Stimulated activated CD8-positive, alpha-beta memory T cell treated with anti-CD3 and anti-CD28 coated beads, Interleukin-15, amount 100 ng/mL, for 24 hours (primary cell): Measurements from ENCODE around the gene QKI.

Experiments
- DNase-seq: peaks from one replicate; pipeline ENCODE4 v3.0.0-alpha.2; 2020; ENCODE audit warnings: low read depth

Gene QKI

DNA sequence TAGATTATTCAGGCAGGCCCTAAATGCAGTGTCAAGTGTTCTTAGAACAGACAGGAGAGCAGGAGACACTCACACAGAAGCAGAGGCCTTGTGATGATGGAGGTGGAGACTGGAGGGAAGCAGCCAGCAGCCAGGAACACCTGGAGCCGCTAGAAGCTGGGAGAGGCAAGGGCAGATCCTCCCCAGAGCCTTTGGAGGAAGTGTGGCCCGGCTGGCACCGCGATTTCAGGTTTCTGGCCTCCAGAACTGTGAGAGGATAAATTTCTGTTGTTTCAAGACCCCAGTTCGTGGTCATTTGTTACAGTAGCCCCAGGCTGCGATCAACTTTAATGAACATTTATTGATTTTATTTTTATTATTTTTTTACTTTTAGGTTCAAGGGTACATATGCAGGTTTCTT is 203.0 kb downstream of the QKI start:
- DNase-seq = no peak

DNA sequence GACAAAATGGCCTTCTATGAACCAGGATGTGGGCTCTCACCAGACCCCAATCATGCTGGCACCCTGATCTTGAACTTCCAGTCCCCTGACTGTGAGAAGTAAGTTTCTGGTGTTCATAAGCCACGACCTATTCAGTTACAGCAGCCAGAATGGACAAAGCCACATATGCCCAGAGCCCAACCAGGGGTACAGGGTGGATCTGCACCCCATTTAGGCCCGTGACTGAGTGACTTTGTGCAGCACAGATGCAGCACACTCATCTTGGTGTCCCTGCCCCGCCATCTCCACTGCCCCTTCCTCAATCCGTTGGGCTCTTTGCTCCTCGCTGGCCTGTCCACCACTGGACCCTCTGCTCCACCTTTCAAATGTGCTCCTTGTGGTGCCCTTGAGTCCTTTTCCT is 205.6 kb downstream of the QKI start:
- no peak for DNase-seq

DNA sequence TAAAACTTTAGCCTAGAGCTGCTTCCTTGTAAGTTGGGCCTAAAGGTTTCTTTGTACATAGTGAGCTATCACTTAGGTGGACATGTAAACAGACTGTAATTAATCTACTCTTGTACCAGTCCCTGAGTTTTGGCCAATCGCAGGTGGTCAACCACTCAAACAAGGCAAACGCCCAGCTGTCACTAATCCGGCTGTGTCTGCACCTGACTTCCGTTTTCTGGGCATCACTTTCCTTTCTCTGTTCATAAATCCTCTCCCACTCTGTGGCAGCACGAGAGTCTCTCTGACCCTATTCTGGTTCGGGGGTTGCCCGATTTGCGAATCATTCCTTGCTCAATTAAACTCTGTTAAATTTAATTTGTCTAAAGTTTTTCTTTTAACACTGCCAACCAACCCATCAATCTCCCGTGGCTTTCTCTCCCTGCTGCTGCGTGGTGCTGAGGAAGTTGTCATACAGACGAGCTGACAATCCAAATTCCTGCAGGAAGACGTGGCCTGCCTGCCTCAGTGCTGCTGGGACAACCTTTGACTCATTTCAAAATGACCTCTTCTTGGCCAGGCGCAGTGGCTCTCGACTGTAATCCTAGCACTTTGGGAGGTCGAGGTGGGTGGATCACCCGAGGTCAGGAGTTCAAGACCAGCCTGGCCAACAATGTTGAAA is 206.3 kb downstream of the QKI start:
- no peak for DNase-seq

DNA sequence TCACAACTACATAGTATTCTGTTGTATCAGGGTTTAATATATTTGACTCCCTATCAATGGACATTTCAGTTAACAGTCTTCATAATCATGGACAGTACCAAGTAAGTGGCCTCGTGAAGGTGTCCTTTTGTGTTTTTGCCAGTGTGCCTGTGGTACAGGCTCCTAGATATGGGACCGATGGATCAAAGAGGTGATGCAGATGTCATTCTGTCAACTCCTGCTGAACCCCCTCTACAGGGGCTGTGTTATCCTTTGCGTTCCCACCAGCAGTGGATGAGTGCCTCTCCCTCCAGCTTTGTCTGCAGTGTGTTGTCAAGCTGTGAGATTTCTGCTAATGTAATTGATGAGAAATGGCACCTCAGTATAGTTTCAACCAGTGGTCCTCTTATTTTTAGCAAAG is 210.7 kb downstream of the QKI start:
- no peak for DNase-seq

DNA sequence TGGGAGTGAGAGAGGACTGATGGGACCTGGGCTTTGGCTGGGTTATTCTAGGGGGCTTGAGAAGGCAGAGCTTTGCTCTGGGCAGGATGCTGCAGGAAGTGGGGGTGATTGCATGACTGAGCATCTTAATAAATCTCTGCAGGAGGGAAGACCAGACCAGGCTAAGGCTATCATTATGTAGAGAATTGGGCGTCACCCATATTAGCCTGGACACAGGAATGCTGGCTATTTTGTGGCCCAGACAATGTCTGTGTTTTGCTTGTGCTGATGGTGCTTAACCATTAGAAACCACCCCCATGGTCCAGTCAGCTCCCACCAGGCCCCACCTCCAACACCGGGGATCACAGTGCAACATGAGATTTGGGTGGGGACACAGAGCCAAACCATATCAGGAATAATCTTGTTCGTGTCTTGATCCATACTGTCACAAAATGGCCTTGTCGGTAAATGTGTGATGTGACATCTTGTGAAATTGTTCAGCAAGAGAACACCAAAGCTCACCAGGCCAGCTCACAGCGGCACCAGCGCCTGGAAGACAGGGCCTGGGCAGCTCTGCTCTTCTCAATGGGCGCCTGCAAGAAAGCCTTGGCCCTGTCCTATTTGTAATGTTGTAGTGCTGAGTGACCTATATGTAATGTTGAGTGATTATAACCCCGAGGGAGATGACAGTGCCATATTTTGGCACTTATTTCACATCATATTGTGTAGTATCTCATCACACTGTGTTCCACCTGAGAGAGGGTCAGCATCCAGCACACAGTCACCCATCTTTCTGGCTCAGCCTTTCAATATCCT is 211.8 kb downstream of the QKI start:
- no peak for DNase-seq

DNA sequence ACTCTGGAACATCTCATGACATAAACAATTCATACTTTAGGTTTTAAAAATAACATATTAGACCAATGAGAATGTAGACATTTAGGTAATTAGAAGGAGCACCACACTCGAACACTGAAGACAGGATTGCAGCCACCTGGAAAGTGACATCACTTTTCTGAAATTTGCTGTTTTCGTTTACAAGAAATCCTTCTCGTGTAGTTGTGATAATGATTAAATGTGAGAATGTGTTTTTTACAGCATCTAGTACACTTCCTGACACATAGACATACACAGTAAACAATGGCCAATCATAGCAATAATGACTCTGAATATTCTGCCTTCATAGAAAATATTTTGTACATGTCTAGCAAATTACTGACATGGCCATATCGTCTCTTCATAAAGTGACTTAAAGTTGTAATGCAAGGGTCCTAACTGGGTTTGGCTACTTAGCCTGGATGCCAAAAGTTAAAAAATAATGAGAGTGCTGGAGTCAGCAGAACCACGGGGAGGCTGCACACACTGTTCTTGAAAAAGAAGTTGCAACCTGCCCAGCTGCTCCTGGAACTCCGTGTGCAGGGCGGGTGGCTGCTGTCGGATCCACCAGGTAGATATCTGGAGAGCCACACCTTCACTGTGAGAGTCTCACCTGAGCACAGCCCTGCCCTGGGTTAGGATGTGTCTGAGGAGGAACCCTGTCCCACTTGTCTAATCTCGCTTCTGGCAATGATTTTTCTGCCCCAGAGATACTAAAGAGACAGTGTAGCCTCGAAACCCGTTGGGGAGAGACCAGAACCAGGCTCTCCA is 212.9 kb downstream of the QKI start:
- no peak for DNase-seq
